Neural progenitor cell (in vitro differentiated cells): Measurements from ENCODE around the gene TTLL9.

Experiments used
- EZH2 ChIP-seq: fragments of 200-600 bp; sonication (generic); IDR thresholded peaks from 2 replicates; pipeline ENCODE4 v1.6.1; 2017; ENCODE audit warnings: antibody characterized with exemption, mild to moderate bottlenecking, moderate library complexity
- EZH2phosphoT487 ChIP-seq: fragments of 200-600 bp; sonication (generic); IDR thresholded peaks from 2 replicates; pipeline ENCODE4 v1.6.1; 2017; ENCODE audit warnings: antibody characterized with exemption
- TF ChIP-seq, protein P1 (sequence below): fragments of 200-600 bp; sonication (generic); IDR thresholded peaks from 2 replicates; pipeline ENCODE4 v1.5.1; 2017; ENCODE audit warnings: antibody characterized with exemption, mild to moderate bottlenecking

DNA sequence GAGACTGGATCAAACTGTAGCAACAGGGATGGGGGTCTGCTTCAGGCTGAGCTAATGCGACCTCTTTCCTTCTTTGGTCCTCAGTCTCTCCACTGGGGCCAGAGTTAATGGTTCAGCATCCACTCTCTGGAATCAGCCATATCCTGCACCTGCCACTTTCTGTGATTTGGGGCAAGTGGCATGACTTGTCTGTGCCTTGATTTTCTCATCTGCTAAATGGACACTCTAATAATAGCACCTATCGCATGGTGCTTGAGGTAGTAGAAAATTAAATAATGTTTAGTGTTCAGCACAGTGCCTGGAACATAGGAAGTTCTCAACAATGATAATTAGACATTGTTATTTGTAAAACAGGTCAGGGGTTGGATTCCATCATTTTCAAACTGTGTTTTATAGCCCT is 103.9 kb downstream of the TTLL9 start:
- TF ChIP-seq, protein P1, sequence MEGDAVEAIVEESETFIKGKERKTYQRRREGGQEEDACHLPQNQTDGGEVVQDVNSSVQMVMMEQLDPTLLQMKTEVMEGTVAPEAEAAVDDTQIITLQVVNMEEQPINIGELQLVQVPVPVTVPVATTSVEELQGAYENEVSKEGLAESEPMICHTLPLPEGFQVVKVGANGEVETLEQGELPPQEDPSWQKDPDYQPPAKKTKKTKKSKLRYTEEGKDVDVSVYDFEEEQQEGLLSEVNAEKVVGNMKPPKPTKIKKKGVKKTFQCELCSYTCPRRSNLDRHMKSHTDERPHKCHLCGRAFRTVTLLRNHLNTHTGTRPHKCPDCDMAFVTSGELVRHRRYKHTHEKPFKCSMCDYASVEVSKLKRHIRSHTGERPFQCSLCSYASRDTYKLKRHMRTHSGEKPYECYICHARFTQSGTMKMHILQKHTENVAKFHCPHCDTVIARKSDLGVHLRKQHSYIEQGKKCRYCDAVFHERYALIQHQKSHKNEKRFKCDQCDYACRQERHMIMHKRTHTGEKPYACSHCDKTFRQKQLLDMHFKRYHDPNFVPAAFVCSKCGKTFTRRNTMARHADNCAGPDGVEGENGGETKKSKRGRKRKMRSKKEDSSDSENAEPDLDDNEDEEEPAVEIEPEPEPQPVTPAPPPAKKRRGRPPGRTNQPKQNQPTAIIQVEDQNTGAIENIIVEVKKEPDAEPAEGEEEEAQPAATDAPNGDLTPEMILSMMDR = no peak
- TF ChIP-seq EZH2 (no peak), EZH2phosphoT487 (no peak)
